ENCODE measurements around the gene EFNA3.

The EFNA3 gene

DNA sequence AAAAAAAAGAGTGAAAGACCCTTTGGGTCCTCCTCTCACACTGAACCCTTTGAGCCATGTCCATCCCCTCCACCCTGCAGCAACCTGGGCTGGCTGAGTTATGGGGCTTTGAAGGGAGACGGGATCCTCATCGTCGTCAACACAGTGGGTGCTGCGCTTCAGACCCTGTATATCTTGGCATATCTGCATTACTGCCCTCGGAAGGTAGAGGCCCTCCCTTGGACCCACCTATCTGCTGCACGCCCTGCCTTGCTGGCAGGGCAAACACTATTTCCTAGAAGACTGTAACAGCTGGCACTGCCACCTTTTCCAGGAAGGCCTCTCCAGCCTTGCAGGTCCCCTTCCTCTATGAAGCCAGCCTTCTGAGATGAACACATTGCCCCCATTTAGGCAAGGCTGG lies 58.1 kb downstream of the EFNA3 start:
- DNase-seq, result peak; percentile 40

Measured in NCI-H82 (cell line).